RPMI8226 (cell line): Measurements from ENCODE around the gene MED16.
"Not testable (repeated sequence)": the region's sequence is repeated elsewhere in the genome, so short reads cannot be mapped to it uniquely, and the experiment has no call there.

Experiments
- DNase-seq: peaks from one replicate; pipeline ENCODE4 v3.0.0-alpha.2; 2015

The MED16 gene

DNA sequence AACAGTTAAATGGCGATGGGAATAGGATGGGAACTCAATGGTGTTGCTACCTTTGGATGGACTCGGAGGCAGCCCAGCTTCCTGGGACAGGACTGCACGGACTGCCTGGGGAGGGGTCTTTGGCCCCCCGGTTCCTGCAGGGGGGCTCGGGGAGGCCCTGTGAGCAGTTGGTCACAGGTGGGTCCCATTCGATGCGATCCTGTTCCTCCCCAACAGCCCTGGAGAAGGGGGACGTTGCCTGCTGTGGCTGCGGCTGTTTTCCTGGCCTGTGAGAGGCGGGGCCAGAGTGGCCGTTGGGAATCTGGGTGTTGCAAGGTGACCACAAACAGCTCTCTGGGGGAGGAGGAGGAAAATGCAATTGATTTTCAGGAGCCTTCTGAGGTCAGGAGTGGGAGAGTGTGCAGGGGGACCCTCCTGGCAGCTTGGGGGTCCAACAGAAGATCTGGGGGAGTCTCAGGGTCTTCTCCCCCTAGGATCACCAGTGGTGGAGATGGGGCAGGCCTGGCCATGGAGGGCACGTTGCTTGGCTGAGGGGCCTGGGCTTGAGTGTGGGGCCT lies 69.3 kb downstream of the MED16 start:
- DNase-seq = no peak

DNA sequence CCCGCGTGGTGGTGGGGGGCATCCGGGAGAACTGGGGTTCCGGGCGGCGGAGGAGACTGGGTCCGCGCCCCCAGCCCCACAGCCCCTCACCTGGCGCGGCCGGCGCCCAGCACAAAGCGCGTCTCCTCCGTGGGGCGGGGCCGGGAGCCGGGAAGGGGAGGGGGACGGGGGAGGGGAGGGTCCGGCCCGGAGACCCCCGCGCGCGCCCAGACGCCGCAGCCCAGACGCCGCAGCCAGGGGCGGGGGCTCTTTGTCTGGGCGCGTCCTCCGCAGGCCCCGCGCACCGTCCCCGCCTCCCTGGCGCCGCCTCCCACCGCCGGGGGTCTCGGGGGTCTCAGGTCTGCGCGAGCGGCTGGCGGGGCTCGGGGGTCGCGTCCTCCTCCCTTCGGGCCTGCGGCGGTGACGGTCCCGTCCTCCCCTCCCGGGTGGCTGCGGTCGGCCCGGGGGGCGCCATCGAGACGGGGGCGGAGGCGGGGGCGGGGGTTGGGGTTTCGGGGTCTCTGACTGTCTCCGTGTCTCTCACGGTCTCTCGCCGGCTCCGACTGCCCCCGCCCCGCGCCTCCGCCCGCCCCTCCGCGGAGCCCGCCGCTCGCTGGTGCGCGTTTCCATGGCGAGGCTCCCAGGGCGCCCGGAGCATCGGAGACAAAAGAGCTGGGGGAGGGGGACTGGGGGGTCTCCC lies 71.0 kb downstream of the MED16 start, which contains the start of gene PLPPR3:
Gene PLPPR3, minus strand, starts transcription at position 131 of the 679 bp plus-strand sequence. CDS start 396 bp downstream, outside the sequence.
- no peak for DNase-seq

DNA sequence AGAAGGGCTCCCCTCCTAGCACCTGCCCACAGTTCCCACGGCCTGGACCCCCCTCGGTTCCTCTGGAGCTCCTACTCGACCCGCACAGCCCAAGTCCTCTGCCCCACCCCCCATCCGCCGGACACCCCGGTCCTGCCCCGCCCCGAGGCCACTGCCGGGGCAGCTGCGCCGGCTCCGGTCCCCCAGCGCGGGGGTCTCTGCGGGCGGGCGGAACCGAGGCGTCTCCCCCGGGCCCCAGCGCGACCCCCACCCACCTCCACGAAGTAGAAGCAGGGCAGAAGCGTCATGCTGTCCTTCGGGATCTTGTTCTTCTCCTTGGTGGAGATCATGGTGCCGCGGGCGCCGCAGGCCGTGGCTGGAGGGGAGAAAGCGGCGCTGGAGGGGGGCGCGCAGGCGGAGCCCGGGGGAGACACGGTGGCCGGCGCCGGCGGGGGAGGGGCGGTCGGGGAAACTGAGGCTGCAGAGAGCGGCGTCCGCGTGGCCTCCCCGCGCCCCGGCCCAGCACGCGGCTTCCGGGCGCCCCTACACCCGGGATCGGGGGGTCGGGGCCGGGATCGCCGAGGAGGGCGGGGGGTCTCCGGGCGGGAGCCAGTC lies 71.7 kb downstream of the MED16 start:
- no peak for DNase-seq

DNA sequence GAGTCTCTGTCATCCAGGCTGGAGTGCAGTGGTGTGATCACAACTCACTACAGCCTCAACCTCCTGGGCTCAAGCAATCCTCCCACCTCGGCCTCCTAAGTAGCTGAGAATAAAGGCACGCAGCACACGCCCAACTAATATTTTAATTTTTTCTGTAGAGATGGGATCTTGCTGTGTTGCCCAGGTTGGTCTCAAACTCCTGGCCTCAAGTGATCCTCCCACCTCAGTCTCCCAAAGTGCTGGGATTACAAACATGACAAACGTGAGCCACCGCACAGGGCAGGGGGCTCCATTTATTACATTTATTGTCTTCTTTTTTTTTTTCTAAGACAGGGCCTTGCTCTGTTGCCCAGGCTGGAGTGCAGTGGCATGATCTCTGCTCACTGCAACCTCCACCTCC lies 72.8 kb downstream of the MED16 start:
- DNase-seq = not testable (repeated sequence)
